ENCODE measurements around the gene PPP1R3G.

DNA sequence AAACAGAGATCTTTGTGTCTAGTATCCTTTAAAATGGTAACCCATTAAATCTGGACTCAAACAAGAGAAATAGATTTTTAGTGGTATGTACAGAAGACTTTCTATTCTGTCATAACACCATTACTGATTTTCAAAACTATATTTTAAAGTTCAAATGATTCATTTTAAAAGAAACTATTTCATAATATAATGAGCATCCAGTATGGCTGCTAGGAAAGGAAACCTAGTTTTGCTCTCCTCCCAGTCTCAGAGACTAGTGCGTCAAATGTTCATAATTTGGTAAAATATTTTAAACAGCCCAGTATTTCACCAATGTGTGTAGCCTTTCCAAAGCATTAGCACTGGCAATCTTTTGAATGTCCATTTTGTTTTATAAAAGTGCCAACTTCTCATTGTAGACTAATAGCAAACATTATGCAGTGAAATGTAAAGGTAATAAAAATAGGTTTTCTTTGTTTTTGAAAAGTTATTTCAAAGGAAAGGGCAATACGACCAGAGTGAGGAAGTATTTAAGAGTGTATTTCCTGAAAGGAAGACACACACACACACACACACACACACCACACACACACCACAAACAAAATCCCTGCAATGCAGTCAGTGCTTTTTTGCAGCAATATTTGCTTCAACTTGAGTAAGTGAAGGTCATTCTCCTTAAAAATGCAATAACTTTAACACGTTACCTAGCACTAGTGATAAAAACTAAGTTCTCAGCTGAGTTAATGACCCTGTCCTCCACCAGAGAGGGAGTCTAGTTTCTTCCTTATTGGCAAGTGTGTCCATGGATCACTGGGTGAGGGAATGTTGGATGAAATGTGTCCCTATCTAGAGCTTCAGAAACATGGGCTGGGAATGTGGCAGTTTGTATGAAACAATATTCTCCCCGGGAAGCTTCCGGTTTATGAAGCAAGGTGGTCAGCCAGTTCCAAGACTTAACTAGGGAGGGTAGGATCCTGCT lies 4.6 kb downstream of the PPP1R3G start:
- TF ChIP-seq EZH2 (IDR thresholded peaks at IDR 0.05; ENCODE audit: insufficient read depth, low read length) (no peak), CTCF (IDR thresholded peaks at IDR 0.05; ENCODE audit: insufficient read depth, low read depth, low read length) (no peak)

Measured in astrocyte (in vitro differentiated cells and primary cell).